ENCODE measurements around the gene CHD9. TPM values are rescaled to one million over a fixed set of nuclear protein-coding genes. Genes with fewer than 3 reads are reported as not detected.

CHD9 gene
- total RNA-seq, 4 donors from 2014 or later = 37.4 to 112 (median 64.4) TPM

DNA sequence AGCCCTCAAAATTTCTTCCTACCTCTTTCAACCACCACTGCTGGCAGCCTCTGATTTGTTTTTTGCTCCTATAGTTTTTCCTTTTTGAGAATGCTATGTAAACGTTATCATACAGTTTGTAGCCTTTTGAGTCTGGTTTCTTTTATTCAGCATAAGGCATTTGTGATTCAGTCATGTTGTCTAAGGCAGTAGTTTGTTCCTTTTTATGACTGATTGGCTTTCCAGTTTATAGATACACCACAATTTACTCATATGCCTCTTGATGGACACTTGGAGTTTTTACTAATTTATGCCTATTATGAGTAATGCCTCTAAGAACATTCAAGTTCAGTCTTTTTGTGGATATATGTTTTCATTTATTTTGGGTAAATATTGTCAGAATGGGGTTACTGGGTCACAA lies 136.6 kb downstream of the CHD9 start:
- no peak overlapping the region for H3K4me3 ChIP-seq

DNA sequence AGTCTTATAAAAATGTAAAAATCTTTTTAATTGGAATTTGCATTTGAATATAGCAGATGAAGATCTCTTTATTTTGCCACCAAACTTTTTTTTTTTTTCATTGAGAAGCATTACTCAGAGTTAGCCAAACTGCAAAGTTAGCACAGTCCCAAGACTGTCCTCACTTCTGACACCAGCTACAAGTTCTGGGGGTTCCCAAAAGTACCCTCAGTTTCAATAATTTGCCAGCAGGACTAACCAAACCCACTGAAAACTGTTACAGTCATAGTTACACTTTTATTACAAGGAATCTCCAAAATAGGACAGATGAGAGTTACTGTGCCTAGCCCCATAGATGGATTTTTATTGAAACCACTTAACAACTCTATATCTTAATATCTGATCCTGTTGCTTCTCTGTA lies 144.1 kb downstream of the CHD9 start:
- no peak for DNase-seq
- Histone ChIP-seq H3K4me3 (no peak overlapping the region), H3K27ac (no peak overlapping the region), H3K27me3 (no peaks in the 10 kb centered on the region), H3K36me3 (peaks cover 0 to 3% (median 0%) of the 10 kb centered on the region in 4 donors), H3K4me1 (peaks cover 0 to 3% (median 0%) of the 10 kb centered on the region in 4 donors), H3K9me3 (no peaks in the 10 kb centered on the region)
- in situ Hi-C loops (cut with MboI; ENCODE audit: low pct_ligation_motif_present in 1 of 4, low pct_unique_long_range_greater_than_20kb in 1 of 4, low sequenced_read_pairs in 3 of 4) (no loop called here), intact Hi-C loops (cut with DNase I; ENCODE audit: low total_unique reads) (no loop called here)
- TF ChIP-seq POLR2AphosphoS5 (IDR thresholded peaks at IDR 0.05) (no peak), EP300 (IDR thresholded peaks at IDR 0.05; ENCODE audit: low read depth) (no peak), POLR2A (IDR thresholded peaks at IDR 0.05) (no peak)
- TF ChIP-seq, protein P1, sequence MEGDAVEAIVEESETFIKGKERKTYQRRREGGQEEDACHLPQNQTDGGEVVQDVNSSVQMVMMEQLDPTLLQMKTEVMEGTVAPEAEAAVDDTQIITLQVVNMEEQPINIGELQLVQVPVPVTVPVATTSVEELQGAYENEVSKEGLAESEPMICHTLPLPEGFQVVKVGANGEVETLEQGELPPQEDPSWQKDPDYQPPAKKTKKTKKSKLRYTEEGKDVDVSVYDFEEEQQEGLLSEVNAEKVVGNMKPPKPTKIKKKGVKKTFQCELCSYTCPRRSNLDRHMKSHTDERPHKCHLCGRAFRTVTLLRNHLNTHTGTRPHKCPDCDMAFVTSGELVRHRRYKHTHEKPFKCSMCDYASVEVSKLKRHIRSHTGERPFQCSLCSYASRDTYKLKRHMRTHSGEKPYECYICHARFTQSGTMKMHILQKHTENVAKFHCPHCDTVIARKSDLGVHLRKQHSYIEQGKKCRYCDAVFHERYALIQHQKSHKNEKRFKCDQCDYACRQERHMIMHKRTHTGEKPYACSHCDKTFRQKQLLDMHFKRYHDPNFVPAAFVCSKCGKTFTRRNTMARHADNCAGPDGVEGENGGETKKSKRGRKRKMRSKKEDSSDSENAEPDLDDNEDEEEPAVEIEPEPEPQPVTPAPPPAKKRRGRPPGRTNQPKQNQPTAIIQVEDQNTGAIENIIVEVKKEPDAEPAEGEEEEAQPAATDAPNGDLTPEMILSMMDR (IDR thresholded peaks at IDR 0.05) = no peak

More for the DNA sequence above, 136.6 kb downstream of the CHD9 start:
- Histone ChIP-seq H3K27me3 (no peaks in the 10 kb centered on the region), H3K4me1 (no peaks in the 10 kb centered on the region), H3K36me3 (no peaks in the 10 kb centered on the region), H3K27ac (no peak overlapping the region), H3K9me3 (no peaks in the 10 kb centered on the region)
- intact Hi-C loops (cut with DNase I; ENCODE audit: low total_unique reads) = no loop called here
- TF ChIP-seq, protein P1 (IDR thresholded peaks at IDR 0.05) = no peak
- TF ChIP-seq POLR2A (IDR thresholded peaks at IDR 0.05) = no peak
- no peak for TF ChIP-seq POLR2AphosphoS5 (IDR thresholded peaks at IDR 0.05)
- no peak for TF ChIP-seq EP300 (IDR thresholded peaks at IDR 0.05; ENCODE audit: low read depth)
- no peak for DNase-seq
- in situ Hi-C loops (cut with MboI; ENCODE audit: low pct_ligation_motif_present in 1 of 4, low pct_unique_long_range_greater_than_20kb in 1 of 4, low sequenced_read_pairs in 3 of 4) = no loop called here
- 72 to 83% methylated on average over 1 of the region's 1 CpG for WGBS, 2 donors (ENCODE audit: low coverage in 1 of 2)

DNA sequence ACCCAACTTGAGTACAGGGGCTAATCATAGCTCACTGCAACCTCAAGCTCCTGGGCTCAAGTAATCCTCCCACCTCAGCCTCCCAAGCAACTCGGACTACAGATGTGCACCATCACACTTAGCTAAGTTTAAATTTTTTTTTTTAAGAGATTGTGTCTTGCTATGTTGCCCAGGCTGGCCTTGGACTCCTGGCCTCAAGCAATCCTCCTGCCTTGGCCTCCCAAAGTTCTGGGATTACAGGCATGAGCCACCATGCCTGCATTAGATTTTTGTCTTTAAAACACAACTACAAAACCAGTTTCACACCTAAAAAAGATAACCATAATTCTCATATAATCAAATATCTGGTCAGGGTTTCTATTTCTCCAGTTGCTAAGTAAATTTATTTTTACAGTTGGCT lies 147.1 kb downstream of the CHD9 start:
- TF ChIP-seq, protein P1 (IDR thresholded peaks at IDR 0.05) = no peak
- Histone ChIP-seq H3K9me3 (no peaks in the 10 kb centered on the region), H3K27ac (no peak overlapping the region), H3K4me1 (peaks cover 0 to 3% (median 0%) of the 10 kb centered on the region in 4 donors), H3K36me3 (peaks cover 0 to 3% (median 0%) of the 10 kb centered on the region in 4 donors), H3K27me3 (no peaks in the 10 kb centered on the region), H3K4me3 (no peak overlapping the region)
- intact Hi-C loops (cut with DNase I; ENCODE audit: low total_unique reads) (no loop called here), in situ Hi-C loops (cut with MboI; ENCODE audit: low pct_ligation_motif_present in 1 of 4, low pct_unique_long_range_greater_than_20kb in 1 of 4, low sequenced_read_pairs in 3 of 4) (loop anchor here in 1 of 4 donors (25.0 kb wide), 1 partner anchor 140 kb away; the partner anchor contains the start of genes CHD9 and CHD9NB)
- no peak for DNase-seq
- 90 to 100% methylated on average over 1 of the region's 1 CpG for WGBS, 2 donors (ENCODE audit: low coverage in 1 of 2)

DNA sequence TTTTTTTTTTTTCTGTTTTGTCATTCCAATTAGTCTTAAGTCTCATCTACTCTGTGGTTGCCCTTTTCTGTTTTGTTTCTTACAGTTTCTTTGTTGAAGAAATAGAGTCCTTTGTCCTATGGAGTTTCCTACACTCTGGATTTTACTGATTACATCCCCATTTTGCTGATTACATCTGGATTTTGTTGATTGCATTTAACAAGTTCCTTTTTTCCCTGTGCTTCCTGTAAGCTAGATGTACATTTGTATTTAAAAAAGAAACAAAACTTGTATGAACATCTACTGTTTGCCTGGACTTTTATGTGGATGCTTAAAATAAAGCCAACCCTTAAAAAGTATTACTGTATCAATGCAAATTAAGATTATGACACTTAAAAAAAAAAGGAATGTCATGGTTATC lies 147.6 kb downstream of the CHD9 start:
- peaks cover 0 to 3% (median 0%) of the 10 kb centered on the region in 4 donors for H3K36me3 ChIP-seq
- TF ChIP-seq, protein P1 (IDR thresholded peaks at IDR 0.05) = no peak
- TF ChIP-seq POLR2AphosphoS5 (IDR thresholded peaks at IDR 0.05) (no peak), POLR2A (IDR thresholded peaks at IDR 0.05) (no peak), EP300 (IDR thresholded peaks at IDR 0.05; ENCODE audit: low read depth) (no peak)
- no peak for DNase-seq
- no peak overlapping the region for H3K4me3 ChIP-seq
- H3K9me3 ChIP-seq = no peaks in the 10 kb centered on the region
- no peaks in the 10 kb centered on the region for H3K27me3 ChIP-seq
- H3K4me1 ChIP-seq = peaks cover 0 to 7% (median under 1%) of the 10 kb centered on the region in 4 donors
- intact Hi-C loops (cut with DNase I; ENCODE audit: low total_unique reads) (no loop called here), in situ Hi-C loops (cut with MboI; ENCODE audit: low pct_ligation_motif_present in 1 of 4, low pct_unique_long_range_greater_than_20kb in 1 of 4, low sequenced_read_pairs in 3 of 4) (loop anchor here in 1 of 4 donors (25.0 kb wide), 1 partner anchor 140 kb away; the partner anchor contains the start of genes CHD9 and CHD9NB)
- no peak overlapping the region for H3K27ac ChIP-seq
